Activated CD4-positive, alpha-beta T cell treated with anti-CD3 and anti-CD28 coated beads for 4 hours (primary cell): ENCODE data around the gene SCN1B.
"Not testable (repeated sequence)": the region's sequence is repeated elsewhere in the genome, so short reads cannot be mapped to it uniquely, and the experiment has no call there.

ENCODE experiments used
- DNase-seq, 2 donors: peaks; one replicate each; pipeline ENCODE4 v3.0.0-alpha.2; 2020

The SCN1B gene

GRCh38 chr19:35002037-35002535 lies 28.2 kb upstream of the SCN1B start:
- no peak for DNase-seq

GRCh38 chr19:35004517-35005255 lies 25.6 kb upstream of the SCN1B start:
- no peak for DNase-seq

GRCh38 chr19:35005256-35005977 lies 24.9 kb upstream of the SCN1B start:
- no peak for DNase-seq

GRCh38 chr19:35006007-35006341 lies 24.3 kb upstream of the SCN1B start:
- DNase-seq, result not testable (repeated sequence)

GRCh38 chr19:35006342-35006998 lies 23.8 kb upstream of the SCN1B start:
- DNase-seq, result no peak

- no peak for DNase-seq
Observed at GRCh38 chr19:35006999-35007365, 23.3 kb upstream of the SCN1B start.

GRCh38 chr19:35007427-35007826 lies 22.8 kb upstream of the SCN1B start:
- DNase-seq, result not testable (repeated sequence)

GRCh38 chr19:35008891-35009341 lies 21.4 kb upstream of the SCN1B start:
- no peak for DNase-seq

GRCh38 chr19:35009424-35010415 lies 20.6 kb upstream of the SCN1B start:
- DNase-seq, result no peak

- DNase-seq, result no peak
Observed at GRCh38 chr19:35011091-35011689, 19.1 kb upstream of the SCN1B start.

- no peak for DNase-seq
Observed at GRCh38 chr19:35011737-35012682, 18.3 kb upstream of the SCN1B start.

- DNase-seq, result peak; percentile 77 to 82
Observed at GRCh38 chr19:35013041-35013819, 17.0 kb upstream of the SCN1B start.

GRCh38 chr19:35013820-35014754 lies 16.2 kb upstream of the SCN1B start:
- DNase-seq, result peak; percentile 53 to 57

GRCh38 chr19:35014774-35015173 lies 15.5 kb upstream of the SCN1B start:
- not testable (repeated sequence) for DNase-seq

GRCh38 chr19:35015270-35015953 lies 14.9 kb upstream of the SCN1B start:
- DNase-seq, result no peak

GRCh38 chr19:35015954-35016351 lies 14.3 kb upstream of the SCN1B start:
- no peak for DNase-seq

- DNase-seq, result no peak
Observed at GRCh38 chr19:35017507-35017906, 12.8 kb upstream of the SCN1B start.

GRCh38 chr19:35018379-35018778 lies 11.9 kb upstream of the SCN1B start:
- DNase-seq, result no peak
